ENCODE data around the gene PARP11.

Gene PARP11

DNA sequence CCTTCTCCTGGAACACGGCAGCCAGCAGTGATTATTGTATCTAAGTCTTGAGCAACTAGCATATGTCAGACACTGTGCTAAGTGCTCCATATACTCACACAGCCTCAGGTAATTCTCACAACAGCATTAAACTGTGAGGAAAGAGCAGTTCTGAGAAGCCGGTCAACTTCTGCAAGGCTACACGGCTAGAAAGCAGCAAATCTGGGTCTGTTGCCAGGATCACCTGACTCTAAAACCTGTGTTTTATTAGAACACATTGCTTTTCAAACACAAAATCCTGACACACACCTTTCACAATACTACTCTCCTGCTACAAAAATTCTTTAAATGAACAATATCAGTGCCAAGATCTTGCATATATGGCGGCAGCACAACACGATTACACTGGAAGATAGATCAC, 70.5 kb downstream of the PARP11 start:
- no peak overlapping the region for H2AFZ ChIP-seq (ENCODE audit: low read depth, low read length)
- no peaks in the 10 kb centered on the region for H3K27me3 ChIP-seq (ENCODE audit: insufficient read depth, low read length)
- peaks cover 3% of the 10 kb centered on the region for H3K4me1 ChIP-seq (ENCODE audit: insufficient read depth, low read length)
- no peak overlapping the region for H3K4me3 ChIP-seq (ENCODE audit: low read length)
- H3K9me3 ChIP-seq (ENCODE audit: low read length): peaks cover 2% of the 10 kb centered on the region
- H3K36me3 ChIP-seq (ENCODE audit: insufficient read depth, low read length): no peaks in the 10 kb centered on the region

DNA sequence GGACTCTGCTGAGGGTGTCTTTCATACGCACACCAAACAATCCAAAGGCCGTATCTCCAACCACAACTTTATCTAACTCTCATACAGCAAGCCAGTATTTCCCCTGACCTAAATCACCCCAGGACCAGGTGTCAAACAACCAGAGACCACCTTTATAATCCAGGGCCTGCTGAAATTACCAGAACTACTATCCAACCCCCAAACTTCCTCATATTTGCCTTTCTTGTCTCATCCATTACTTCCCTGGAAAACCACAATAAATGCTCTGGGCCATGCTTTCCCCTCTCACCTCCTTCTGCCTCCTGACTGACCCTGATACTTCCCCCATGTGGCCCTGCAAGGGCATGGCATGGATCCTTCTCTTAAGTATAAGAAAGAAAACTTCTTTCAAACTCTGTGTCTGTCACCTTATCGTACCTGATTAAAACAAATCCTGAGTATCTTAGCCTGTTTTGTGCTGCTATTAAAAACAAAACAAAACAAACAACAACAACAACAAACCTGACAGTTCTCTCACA, 75.6 kb downstream of the PARP11 start:
- H3K36me3 ChIP-seq (ENCODE audit: insufficient read depth, low read length): no peaks in the 10 kb centered on the region
- H3K4me3 ChIP-seq (ENCODE audit: low read length): no peak overlapping the region
- H3K4me1 ChIP-seq (ENCODE audit: insufficient read depth, low read length): peaks cover 6% of the 10 kb centered on the region
- H2AFZ ChIP-seq (ENCODE audit: low read depth, low read length): no peak overlapping the region
- H3K9me3 ChIP-seq (ENCODE audit: low read length): peaks cover 2% of the 10 kb centered on the region
- H3K27me3 ChIP-seq (ENCODE audit: insufficient read depth, low read length): no peaks in the 10 kb centered on the region

DNA sequence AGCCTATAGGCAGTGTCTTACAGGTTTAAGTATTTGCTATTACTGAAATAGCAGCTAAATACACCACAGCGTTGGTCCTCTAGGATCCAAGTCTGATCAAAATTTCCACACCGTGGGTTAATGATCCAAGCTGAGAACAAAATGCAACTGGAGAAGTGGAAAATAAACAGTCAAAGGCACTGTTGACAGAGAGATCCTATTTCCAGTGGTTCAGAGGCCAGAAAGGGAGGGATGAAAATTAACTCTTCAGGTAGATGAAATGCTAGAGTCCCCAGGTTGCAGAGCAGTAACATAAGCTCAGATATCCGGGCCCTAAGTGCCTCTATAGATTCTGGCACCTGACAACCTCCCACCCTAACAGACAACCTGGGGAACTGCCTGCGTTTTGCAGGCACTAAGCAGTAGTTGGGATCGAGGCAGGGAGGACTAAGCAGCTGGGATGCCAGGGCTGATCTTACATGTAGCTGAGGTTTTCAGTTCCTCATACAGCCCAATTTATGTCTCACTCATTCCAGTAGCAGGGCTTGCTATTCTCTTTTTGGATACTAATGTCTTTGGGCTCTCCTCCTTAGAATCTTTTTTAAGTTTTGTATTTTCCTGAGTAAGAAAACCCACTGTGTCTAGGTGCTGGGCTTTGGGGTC, 77.6 kb downstream of the PARP11 start:
- Histone ChIP-seq H3K36me3 (ENCODE audit: insufficient read depth, low read length) (no peaks in the 10 kb centered on the region), H3K4me3 (ENCODE audit: low read length) (no peak overlapping the region), H2AFZ (ENCODE audit: low read depth, low read length) (no peak overlapping the region), H3K4me1 (ENCODE audit: insufficient read depth, low read length) (peaks cover 15% of the 10 kb centered on the region), H3K9me3 (ENCODE audit: low read length) (peaks cover 2% of the 10 kb centered on the region), H3K27me3 (ENCODE audit: insufficient read depth, low read length) (no peaks in the 10 kb centered on the region)

DNA sequence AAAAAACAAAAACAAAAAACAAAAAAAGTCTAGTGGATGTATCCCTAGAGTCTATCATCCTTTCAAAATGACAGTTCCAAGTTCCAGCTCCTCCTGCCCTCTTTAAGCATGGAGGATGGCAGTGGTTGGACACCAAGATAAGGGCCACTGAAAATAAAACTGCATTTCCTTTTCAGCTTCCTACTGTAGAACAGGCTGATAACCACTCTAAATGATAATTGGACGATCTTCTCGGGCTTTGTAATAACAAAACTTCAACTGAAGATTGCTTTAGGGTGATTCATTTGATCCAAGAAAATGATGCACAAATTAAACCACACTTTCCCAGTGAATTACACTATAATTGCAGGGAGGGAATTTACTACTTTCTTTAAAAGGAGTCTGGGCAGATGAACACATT, 78.1 kb downstream of the PARP11 start:
- Histone ChIP-seq H2AFZ (ENCODE audit: low read depth, low read length) (no peak overlapping the region), H3K36me3 (ENCODE audit: insufficient read depth, low read length) (no peaks in the 10 kb centered on the region), H3K9me3 (ENCODE audit: low read length) (peaks cover 2% of the 10 kb centered on the region), H3K27me3 (ENCODE audit: insufficient read depth, low read length) (no peaks in the 10 kb centered on the region), H3K4me3 (ENCODE audit: low read length) (no peak overlapping the region), H3K4me1 (ENCODE audit: insufficient read depth, low read length) (peaks cover 21% of the 10 kb centered on the region)

DNA sequence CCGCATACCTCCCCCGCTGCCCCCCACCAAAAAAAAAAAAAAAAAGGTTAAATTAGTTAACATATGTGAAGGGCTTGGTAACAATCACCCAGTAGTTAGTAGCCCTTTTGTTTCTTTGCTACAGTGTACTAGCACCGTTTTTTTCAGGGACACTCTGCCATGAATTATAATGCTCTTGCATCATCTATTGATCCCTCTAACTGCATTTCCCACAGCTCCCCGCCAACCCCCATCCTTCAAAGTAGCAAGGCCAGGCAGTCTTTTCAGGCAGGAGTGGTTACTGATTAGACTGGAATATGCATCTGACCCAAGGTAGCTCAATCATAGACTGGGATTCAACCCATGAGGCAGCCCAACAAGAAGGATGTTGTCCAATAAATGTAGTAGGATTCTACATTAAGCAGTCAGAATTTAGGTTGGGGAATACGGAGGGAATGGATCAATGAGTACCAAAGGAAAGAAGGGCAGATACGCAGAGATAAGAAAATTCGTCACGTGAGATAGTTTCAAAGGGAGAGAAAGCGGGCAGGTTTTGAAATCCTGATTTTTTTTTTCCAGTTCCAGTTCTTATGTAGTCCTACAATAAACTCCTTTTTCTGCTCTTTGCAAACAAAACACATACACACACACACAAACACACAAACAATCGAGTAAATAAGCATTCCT, 80.4 kb downstream of the PARP11 start:
- H3K36me3 ChIP-seq (ENCODE audit: insufficient read depth, low read length): no peaks in the 10 kb centered on the region
- H3K9me3 ChIP-seq (ENCODE audit: low read length): no peaks in the 10 kb centered on the region
- H2AFZ ChIP-seq (ENCODE audit: low read depth, low read length): no peak overlapping the region
- H3K4me1 ChIP-seq (ENCODE audit: insufficient read depth, low read length): peaks cover 26% of the 10 kb centered on the region
- no peaks in the 10 kb centered on the region for H3K27me3 ChIP-seq (ENCODE audit: insufficient read depth, low read length)
- no peak overlapping the region for H3K4me3 ChIP-seq (ENCODE audit: low read length)

DNA sequence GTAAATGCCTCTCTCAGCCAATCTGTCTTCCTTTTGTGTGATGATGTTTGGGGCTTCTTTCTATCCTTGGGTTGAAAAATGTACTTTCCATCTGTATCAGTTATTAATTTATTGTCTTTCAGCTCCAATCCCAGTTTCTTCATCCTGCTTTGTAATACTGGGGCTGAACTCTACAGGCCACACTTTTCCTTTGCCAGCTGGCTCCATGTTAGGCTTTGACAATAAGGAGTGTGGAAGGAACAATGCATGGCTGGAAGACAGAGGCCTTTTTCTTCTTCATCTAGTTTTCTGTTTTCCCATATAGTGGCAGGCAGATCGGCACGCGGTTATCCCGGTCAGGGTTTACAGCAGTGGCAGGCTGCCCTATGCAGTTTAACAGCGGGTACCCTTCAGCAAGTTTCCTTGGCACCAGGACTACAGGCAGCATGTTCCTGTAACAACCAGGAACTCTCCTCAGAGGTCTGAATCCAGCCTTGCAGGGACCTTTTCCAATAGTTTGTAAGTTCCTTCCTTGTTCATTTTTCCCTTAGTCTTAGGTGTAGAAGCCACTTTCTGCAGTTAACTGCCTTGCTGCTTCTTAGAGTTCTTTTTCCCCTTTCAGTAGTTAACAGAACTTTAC, 81.8 kb downstream of the PARP11 start:
- Histone ChIP-seq H3K27me3 (ENCODE audit: insufficient read depth, low read length) (no peaks in the 10 kb centered on the region), H3K4me1 (ENCODE audit: insufficient read depth, low read length) (peaks cover 23% of the 10 kb centered on the region), H2AFZ (ENCODE audit: low read depth, low read length) (no peak overlapping the region), H3K9me3 (ENCODE audit: low read length) (no peaks in the 10 kb centered on the region), H3K36me3 (ENCODE audit: insufficient read depth, low read length) (no peaks in the 10 kb centered on the region), H3K4me3 (ENCODE audit: low read length) (no peak overlapping the region)

DNA sequence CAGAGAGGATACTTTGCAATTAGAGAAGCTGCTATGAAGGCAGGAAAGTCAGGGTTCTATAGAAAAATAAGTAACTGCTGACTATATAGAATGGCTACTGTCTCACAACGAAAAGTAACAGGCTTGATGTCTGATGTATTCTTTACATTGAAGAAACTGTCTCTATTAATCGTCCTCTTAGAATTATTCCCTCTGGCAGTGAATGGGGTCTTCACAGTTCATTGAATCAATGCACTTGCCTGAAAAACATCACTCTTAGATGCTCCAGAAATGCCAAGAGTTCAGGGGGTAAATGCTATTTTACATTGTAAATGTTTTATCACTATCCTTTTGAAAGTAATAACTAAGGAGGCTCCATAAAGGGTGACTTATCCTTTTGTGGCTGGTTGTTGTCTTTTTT, 82.6 kb downstream of the PARP11 start:
- H3K4me1 ChIP-seq (ENCODE audit: insufficient read depth, low read length): peaks cover 23% of the 10 kb centered on the region
- no peak overlapping the region for H2AFZ ChIP-seq (ENCODE audit: low read depth, low read length)
- no peak overlapping the region for H3K4me3 ChIP-seq (ENCODE audit: low read length)
- no peaks in the 10 kb centered on the region for H3K36me3 ChIP-seq (ENCODE audit: insufficient read depth, low read length)
- no peaks in the 10 kb centered on the region for H3K9me3 ChIP-seq (ENCODE audit: low read length)
- H3K27me3 ChIP-seq (ENCODE audit: insufficient read depth, low read length): no peaks in the 10 kb centered on the region

GRCh38 chr12:3789838-3790237, 83.4 kb downstream of the PARP11 start:
- peaks cover 23% of the 10 kb centered on the region for H3K4me1 ChIP-seq (ENCODE audit: insufficient read depth, low read length)
- H2AFZ ChIP-seq (ENCODE audit: low read depth, low read length): no peak overlapping the region

GRCh38 chr12:3777206-3777809, 95.9 kb downstream of the PARP11 start:
- no peak overlapping the region for H2AFZ ChIP-seq (ENCODE audit: low read depth, low read length)
- no peaks in the 10 kb centered on the region for H3K4me1 ChIP-seq (ENCODE audit: insufficient read depth, low read length)
- no peaks in the 10 kb centered on the region for H3K36me3 ChIP-seq (ENCODE audit: insufficient read depth, low read length)
- H3K9me3 ChIP-seq (ENCODE audit: low read length): no peaks in the 10 kb centered on the region
- H3K27me3 ChIP-seq (ENCODE audit: insufficient read depth, low read length): no peaks in the 10 kb centered on the region
- H3K4me3 ChIP-seq (ENCODE audit: low read length): no peak overlapping the region

More at GRCh38 chr12:3789838-3790237, 83.4 kb downstream of the PARP11 start:
- Histone ChIP-seq H3K9me3 (ENCODE audit: low read length) (no peaks in the 10 kb centered on the region), H3K36me3 (ENCODE audit: insufficient read depth, low read length) (no peaks in the 10 kb centered on the region), H3K4me3 (ENCODE audit: low read length) (no peak overlapping the region), H3K27me3 (ENCODE audit: insufficient read depth, low read length) (no peaks in the 10 kb centered on the region)

DNA sequence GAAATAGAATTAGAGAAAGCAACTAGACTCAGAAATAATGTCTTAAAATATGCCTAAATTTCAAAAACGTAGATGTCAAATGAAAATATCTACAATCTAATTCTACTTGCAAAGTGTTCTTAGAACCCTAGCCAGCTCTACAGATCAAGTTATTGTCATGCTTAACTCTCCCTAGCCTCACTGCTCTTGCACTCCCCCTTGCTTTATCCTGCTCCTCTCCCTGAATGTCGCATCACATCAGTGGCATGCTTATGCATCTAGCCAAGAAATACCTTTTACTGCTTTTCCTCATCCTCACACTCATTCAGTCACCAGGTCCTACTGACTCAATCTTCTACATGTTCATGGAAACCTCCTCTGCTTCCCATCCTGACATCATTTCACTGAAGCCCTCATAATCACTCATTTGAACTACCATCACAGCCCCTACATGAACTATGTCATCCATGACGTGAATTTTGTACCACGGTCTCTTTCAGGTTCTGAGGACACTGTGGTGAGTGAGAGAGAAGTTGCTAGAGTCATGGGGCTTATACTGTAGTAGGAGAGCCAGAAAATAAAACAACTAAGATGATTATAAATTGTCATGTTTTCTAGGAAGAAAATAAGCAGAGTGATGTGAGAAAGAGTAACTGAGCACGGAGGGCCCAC, 97.7 kb downstream of the PARP11 start:
- Histone ChIP-seq H3K4me1 (ENCODE audit: insufficient read depth, low read length) (no peaks in the 10 kb centered on the region), H3K9me3 (ENCODE audit: low read length) (no peaks in the 10 kb centered on the region), H3K27me3 (ENCODE audit: insufficient read depth, low read length) (no peaks in the 10 kb centered on the region), H2AFZ (ENCODE audit: low read depth, low read length) (no peak overlapping the region), H3K4me3 (ENCODE audit: low read length) (no peak overlapping the region), H3K36me3 (ENCODE audit: insufficient read depth, low read length) (no peaks in the 10 kb centered on the region)

- Histone ChIP-seq H3K36me3 (ENCODE audit: insufficient read depth, low read length) (no peaks in the 10 kb centered on the region), H3K27me3 (ENCODE audit: insufficient read depth, low read length) (no peaks in the 10 kb centered on the region), H3K4me3 (ENCODE audit: low read length) (no peak overlapping the region), H3K4me1 (ENCODE audit: insufficient read depth, low read length) (peaks cover 3% of the 10 kb centered on the region), H2AFZ (ENCODE audit: low read depth, low read length) (no peak overlapping the region), H3K9me3 (ENCODE audit: low read length) (no peaks in the 10 kb centered on the region)
These were observed 100.8 kb downstream of the PARP11 start for GRCh38 chr12:3772380-3772779.

DNA sequence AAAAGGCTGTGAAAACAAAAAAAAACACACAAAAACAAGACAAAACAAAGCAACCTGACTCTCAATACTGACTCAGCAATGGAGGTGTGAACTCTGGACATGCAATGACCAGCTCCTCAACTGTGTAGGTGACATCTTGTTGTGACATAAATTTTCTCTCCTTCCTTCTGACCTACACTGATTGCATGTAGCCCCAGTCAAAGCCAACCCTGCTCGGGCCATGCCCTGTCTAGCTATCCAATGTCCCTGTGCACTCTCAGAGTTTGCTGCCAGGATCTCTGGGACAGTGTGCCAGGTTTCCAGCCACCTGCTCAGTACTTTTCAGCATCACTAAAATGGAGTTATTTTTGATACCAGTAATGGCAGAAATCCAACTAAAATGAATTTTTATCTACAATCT, 101.3 kb downstream of the PARP11 start:
- H2AFZ ChIP-seq (ENCODE audit: low read depth, low read length): no peak overlapping the region
- H3K4me3 ChIP-seq (ENCODE audit: low read length): no peak overlapping the region
- no peaks in the 10 kb centered on the region for H3K9me3 ChIP-seq (ENCODE audit: low read length)
- H3K4me1 ChIP-seq (ENCODE audit: insufficient read depth, low read length): peaks cover 3% of the 10 kb centered on the region
- H3K27me3 ChIP-seq (ENCODE audit: insufficient read depth, low read length): no peaks in the 10 kb centered on the region
- H3K36me3 ChIP-seq (ENCODE audit: insufficient read depth, low read length): no peaks in the 10 kb centered on the region

DNA sequence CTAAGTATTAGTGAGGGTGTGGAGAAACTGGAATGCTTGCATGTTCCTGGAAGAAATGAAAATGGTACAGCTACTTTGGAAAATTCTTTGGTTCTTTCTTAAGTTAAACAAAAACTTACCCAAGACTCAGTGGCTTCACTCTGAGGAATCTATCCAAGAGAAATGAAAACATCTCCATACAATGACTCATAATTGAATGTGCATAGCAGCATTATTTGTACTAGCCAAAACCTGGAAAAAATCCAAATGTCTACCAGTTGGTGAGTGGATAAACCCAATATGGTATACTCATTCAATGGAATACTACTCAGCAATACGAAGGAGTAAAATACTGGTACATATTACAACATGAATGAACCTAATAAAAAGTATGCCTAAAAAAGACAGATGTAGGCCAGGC, 102.3 kb downstream of the PARP11 start:
- Histone ChIP-seq H3K27me3 (ENCODE audit: insufficient read depth, low read length) (no peaks in the 10 kb centered on the region), H3K4me1 (ENCODE audit: insufficient read depth, low read length) (peaks cover 3% of the 10 kb centered on the region), H3K36me3 (ENCODE audit: insufficient read depth, low read length) (no peaks in the 10 kb centered on the region), H2AFZ (ENCODE audit: low read depth, low read length) (no peak overlapping the region), H3K4me3 (ENCODE audit: low read length) (no peak overlapping the region), H3K9me3 (ENCODE audit: low read length) (no peaks in the 10 kb centered on the region)
